Central memory CD4-positive, alpha-beta T cell (primary cell): ENCODE results near the gene DDC.
"Not testable (repeated sequence)": the region's sequence is repeated elsewhere in the genome, so short reads cannot be mapped to it uniquely, and the experiment has no call there.

Source experiments
- DNase-seq: peaks from one replicate; pipeline ENCODE4 v3.0.0; 2022

Gene DDC

DNA sequence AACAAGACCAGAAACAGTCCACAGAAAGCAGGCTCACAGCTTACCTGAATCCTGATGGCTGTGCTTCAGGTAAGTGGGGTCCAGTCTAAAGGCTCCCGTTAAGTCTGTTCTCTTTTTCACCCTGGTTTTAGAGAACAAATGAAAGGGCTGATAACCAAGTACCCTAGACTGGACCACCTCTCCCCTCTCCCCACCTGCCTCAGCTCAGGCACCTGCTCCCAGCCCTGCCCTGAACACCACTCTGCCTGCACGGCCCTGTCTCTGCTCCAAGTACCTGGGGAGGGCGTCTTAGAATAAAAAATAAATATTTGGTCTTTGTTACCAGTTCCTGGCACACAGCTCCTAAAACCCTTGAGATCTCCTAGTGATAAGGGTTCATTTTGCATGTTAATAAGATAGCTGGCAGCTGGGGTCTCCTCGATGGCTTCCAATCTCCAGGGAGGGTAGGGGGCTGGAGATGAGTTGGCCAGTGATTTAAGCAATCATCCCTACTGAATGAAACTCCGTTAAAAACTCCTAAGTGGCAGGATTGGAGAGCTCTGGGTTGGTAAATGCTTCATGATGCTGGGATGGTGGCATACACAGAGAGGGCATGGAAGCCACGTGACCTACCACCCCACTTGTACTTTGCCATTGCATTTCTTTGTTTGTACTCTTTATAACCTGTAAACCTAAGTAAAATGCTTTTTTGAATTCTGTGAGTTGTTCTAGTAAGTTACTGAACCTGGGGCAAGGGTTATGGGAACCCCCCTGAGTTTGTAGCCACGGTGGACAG lies 85.3 kb downstream of the DDC start:
- DNase-seq = no peak

DNA sequence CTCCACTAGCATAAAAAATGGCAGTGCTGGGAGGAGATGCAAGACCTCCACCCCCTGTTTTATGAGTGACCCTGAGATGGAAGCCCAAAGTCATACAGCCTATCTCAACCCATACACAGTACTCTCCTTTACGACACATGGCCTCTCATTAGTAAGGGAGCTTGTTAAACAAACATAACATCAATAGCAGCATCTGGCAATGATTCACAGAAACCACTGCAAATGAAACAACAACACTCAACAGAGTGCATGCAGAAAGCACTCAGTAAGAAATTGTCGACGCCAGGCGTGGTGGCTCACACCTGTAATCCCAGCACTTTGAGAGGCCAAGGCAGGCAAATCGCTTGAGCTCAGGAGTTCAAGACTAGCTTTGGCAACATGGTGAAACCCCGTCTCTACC lies 87.6 kb downstream of the DDC start:
- no peak for DNase-seq

DNA sequence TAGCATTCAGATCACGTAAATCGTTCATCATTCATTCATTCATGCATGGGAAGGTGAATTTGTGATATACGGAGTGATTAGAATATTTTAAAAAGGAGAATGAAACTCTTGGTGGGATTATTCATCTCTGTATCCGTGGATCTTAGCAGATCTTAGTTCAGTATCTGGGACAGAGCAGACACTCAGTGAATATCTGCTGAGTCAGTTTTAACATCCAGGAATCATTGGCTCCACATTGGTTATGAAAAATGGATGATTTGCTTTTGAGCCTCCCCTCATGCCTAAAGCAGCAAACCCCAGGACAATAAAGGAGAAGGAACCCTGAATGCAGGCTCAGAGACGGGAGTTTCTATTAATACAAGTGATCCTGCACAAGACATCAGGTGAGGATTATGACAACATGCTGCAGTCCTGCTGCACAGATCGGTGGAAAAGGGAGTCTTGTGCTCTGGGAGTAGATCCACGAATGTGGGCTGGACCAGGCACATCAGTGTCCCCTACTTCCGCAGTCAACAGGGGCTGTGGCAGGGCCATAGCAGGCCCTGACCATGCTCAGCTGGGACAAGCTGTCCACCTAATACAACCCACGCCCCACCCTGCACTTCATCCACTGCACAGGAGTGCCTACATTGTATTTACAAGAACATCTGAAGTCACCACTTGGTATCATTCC lies 88.1 kb downstream of the DDC start:
- DNase-seq = no peak

DNA sequence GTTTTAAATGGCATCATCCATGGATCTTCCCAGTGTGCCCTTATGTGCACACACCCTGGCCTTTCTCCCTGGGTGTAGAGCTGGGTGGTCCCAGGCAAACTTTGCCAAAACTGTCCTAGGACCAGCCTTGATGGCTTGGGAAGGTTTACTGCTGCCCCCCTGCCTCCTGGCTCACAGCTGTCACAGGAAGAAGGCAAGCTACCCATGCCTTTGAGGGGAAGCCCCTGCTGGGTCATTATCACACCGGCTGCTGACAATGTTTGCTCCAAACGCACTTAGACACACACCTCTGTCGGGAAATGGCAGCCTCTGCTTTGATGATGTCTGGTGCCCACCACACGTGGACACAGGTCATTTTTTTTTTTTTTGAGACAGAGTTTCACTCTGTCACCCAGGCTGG lies 89.9 kb downstream of the DDC start:
- no peak for DNase-seq

DNA sequence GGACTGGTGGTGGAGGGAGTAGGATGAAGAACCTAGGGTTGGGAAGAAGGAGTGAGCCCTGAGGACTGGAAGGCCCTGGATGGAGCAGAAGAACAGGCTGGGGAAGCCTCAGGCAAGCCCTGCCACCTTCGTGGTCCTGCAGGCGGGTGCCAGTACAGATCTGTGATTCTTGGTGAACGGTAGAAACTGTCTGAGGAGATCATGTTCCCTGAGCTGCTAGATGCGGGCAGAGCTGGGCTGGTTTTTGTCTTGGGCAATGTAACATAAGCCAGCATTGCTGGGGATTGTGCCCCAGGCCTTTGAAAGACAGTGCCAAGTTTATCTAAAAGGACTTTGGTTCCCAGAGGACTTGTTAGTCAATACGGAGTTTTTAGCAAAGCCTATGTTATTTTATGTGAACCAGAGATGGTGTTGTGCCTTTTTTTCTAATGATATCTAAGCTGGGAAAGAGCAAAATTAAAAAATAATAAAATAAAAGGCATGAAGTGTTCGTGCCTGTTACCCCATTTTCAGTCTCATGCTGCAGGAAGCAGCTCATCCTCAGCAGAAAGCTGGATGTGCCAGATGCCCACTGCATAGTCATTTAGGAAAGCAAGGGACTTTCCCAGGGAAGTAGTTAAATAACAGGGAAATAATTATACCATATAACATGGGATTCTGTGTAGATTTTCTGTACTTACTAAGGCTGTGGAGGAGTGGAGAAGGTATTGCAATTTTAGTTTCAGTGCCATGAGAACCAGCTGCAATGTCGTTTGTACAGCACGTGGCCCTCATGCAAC lies 90.6 kb downstream of the DDC start:
- no peak for DNase-seq

DNA sequence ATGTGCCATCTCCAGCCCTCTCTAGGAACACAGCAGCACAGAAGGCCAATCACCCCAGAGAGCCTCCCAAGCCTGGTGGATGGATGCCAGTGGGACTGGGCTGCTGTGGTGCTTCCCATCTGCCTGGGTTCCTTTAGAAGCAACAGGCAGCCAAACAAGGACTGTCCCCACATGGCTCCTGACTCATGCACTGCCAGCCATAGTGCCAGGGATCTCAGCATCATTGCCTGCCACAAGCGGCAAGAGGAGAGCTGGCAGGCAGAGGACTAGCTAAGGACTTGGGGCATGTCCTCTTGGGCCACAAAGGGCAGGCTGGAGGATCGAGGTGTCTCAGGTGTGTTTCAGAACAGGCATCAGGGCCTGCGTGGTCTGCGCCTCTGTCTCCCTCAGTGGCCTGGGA lies 91.7 kb downstream of the DDC start:
- no peak for DNase-seq

DNA sequence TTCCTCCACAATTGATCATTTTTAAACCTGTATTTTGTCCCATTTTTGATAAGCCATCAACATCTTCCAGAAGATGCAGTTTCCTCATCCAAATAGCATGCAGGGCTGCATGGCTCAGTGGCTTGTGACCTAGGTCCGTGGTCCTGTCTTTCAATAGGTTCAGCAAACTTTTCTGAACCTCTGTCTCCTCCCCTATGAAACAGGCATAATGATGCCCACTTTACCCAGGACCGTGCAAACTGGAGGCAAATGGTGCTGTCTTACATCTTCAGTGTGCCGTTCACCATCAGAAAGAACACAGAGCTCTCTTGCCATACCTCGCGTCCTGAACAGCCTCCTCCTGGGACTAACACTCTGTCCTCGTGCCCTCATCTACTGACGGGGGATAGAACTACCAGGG lies 92.8 kb downstream of the DDC start:
- DNase-seq = no peak

DNA sequence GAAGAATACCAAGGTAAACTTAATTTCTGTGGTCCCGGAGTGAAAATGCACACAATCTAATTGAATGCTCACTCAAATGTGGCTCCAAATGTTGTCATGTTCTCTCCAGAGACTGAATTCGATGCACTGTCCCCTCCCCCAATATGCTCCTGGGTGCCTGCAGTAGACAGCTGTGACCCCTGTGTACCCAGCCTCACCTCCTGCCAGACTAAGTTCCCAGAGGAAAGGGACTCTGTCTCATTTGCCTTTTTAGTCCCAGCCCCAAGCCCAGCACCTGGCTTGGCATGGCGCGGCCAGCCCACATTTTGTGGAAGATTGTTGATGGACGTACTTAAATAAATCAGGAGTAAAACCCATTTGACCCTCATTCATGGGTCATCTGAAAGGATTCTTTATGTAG lies 93.2 kb downstream of the DDC start:
- DNase-seq = no peak

DNA sequence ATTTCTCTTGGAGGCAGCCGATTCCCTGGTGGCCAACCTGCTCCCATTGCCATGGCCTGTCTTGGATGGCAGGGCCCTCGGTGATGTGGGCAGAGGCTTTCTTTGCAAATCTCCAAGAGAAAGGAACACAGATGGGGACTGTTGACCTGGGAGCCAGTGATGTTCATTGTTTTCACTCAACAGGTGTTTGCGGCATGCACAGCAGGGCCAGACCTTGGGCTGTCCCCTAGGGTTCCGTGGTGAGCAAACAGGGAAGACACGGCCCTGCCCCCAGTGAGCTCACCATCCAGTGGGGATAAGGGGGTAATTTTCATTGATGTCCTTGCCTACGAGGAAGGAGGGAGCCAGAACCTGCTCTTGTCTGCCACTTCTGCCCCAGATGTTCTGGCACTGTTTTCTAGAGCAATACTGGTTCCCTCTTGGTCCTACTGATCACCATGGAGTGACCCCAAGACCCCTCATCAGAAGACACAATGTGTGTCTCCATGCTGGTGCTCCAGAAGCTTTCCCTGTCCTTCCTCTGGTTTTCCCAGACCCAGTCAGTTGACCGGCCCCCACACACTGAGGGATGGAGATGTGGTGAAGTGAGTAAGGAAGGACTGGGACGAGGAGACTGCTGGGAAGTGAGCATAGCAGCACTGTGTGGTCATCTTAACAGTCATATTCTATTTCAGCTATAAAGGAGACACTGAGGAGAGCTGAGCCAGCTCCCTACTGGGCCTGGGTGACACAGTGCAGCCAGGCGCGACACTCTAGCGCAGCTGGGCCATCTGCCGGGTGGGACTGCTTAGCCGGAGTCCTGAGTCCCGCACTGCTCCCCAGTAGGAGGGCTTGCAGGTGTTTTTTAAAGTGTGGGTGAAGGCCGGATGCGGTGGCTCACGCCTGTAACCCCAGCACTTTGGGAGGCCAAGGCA lies 94.7 kb downstream of the DDC start:
- DNase-seq = no peak

DNA sequence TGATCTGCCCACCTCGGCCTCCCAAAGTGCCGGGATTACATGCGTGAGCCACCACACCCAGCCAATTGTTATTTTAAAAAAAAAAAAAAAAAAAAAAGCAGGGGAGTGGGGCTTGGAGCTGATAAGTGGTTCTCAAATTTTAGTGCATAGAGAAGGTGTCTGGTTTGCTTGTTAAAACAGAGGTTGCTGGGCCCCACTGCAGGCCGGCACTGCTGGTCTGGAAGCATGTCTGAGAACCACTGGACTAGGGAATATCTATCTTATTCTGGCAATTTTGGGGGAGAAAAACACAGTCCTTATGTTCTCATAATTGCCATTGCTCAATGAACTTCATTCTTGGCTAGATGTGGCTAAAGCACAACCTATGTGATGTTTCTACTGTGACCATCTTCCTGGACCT lies 96.0 kb downstream of the DDC start:
- no peak for DNase-seq

DNA sequence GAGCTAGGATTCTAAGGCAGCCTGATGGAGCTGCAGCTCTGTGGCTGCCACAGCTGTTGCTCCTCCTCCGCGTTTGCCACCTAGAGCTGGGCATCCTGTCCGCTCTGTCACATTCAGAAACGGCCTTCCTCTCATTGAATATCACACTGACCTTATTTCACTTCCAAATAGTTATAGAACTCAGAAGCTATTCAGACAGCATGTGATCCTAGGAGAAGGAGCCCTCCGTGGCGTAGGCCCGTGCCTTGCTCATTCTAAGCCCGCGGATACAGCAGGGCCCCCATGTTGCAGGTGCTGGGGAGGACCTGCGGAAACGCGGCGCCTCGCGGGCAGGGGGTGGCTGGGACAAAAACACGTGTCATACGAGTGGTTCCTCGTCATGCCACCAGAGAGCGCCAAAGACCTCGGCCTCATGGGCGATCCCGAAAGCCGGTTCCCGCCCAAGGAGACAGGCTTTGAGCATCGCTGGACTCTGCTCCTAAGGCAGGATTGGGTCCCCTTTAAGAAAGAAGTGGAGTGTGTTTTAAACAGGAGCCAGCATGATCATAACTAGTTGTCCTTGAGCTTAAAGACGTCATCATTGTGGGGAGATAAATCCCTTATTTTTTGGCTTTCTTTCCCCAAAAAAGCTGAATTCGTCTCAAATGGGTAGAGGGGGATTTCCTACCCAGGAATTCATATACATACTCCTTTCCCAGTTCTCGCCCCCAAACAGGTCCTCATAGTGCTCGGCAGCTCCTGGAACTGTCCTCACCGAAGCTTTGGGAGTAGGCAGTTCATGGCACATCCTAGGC lies 97.2 kb downstream of the DDC start:
- DNase-seq = peak; percentile 71

DNA sequence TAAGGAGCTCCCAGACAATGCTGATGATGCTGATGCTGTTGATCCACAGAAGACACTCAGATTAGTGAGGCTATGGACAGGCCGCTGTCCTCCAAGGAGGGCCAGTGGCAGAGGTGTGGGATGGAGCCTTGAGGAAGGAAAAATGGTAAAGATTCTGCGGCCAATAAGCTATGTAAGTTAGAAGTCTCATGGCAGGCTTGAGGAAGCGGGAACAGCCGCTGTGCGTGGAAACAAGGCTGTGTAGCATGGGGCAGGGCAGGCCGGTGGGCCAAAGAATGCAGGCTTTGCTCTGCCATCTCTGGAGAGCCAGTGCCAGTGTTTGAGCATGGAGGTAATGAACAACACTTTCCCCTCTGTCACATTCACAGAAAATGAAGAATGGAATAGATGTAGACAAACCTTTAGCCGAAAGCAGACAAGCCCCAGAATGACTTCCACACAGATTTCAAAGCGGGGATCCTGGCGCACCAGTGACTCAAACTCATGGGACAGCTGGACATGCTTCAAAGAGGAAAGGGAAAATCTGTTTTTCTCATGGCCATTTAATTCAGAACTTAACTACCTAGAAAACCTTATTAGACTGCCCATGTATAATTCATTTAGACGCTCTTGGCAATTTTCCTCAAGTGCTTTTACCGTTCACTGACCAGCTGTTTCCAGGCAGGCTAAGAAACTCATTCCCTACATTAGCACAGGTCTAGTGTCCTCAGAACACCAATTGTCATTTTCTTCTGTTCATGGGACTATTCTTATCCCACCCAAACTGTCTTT lies 98.2 kb downstream of the DDC start:
- no peak for DNase-seq

DNA sequence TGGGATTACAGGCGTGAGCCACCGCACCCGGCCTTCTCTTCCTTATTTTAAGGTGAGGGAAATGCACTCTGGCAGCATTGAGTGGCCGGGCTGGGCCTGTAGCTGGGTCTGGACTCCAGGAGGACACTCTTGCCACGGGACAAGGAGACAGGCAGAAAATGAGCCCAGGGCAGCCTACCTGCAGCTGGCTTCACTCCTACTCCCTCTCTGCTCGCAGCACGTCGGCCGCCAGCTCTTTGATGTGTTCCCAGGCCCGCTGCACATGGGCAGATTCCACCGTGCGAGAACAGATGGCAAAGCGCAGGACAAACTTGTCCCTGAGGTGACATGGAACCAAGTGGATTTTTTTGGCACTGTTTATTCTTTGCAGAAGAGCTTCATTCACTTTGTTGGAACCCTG lies 102.2 kb downstream of the DDC start:
- DNase-seq = no peak

DNA sequence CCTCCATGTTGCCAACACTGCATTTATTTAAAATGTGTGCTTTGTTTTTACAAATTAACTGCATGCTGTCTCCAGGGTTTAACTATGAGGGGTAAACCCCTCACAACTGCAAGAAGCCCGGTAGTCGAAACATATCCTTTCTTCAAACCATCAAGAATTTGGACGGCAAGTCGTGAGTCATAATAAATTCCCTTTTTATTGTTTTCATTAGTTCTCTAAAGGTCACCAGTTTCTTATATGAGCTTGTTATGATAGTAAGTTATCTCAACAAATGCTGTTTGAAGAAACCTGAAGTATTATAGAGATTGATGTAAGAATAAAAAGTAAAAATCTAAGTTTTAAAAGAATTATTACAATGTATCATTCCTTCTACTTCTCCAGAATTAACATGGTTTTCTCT lies 102.8 kb downstream of the DDC start:
- no peak for DNase-seq

DNA sequence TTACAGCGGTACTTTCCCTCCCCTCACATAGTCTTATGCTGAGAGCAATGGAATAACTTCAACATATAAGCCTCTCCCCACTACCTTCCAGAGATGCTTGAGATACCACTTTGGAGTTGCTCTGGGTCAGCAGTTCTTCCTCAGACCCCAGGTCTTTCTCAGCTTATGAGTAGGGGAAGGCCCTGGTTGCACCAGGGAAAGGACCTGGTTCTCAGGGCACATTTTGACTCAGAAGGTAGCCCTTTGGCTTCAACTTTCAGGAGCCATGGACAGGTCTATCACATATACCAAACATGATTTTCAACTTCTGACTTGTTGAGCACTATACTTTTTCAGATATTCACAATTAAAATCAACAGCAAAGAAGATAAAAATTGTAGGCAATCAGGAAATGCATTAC lies 103.5 kb downstream of the DDC start:
- no peak for DNase-seq

DNA sequence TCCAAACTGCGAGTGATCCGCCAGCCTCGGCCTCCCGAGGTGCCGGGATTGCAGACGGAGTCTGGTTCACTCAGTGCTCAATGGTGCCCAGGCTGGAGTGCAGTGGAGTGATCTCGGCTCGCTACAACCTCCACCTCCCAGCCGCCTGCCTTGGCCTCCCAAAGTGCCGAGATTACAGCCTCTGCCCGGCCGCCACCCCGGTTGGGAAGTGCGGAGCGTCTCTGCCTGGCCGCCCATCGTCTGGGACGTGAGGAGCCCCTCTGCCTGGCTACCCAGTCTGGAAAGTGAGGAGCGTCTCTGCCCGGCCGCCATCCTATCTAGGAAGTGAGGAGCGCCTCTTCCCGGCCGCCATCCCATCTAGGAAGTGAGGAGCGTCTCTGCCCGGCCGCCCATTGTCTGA lies 106.0 kb downstream of the DDC start:
- DNase-seq = not testable (repeated sequence)

DNA sequence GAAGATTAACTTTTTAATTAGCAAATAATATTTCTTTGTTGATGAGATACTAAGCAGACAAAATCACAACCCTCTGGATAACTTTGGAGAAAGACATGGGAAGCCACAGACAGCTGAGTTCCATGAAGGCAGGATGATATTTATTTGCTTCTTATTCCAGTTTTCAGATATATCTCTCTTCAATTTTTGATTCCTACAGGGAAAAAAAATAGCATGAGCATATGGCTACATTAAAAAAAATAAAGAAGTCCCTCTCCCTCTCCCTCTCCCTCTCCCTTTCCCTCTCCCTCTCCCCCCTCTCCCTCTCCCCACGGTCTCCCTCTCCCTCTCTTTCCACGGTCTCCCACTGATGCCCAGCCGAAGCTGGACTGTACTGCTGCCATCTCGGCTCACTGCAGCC lies 106.6 kb downstream of the DDC start:
- DNase-seq = not testable (repeated sequence)

DNA sequence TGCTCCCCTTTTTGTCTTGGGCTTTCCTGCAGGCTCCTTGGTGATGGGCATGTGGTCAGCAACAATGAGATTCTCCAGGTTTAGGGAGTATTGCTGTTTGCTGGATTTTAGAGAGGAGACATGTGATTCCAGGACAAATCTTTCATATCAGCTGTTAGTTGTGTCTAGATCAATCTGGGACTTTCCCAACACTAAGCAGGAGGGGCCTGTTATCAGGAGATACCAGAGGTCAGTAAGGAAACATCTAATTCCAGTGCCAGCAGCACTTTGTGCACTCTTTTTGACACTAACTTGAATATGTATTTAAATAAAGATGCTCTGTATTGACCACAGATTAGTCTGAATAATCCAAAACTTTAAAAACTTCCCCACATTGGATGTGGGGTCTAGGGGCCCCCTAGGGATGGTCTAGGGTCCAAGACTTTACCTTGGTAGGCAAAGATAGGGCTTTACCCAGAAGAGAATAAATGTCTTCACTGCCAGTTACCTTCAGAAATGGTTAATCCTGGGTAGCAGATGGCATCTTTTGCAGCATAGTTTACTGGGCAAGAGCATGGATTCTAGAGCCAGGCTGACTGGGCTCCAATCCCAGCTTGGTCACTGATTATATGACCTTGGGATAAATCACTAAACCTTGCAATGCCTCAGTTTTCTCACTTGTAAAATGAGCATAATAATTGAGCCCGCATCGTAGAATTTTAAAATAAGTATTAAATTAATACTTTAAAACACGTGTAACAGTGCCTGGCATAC lies 108.7 kb downstream of the DDC start:
- no peak for DNase-seq

DNA sequence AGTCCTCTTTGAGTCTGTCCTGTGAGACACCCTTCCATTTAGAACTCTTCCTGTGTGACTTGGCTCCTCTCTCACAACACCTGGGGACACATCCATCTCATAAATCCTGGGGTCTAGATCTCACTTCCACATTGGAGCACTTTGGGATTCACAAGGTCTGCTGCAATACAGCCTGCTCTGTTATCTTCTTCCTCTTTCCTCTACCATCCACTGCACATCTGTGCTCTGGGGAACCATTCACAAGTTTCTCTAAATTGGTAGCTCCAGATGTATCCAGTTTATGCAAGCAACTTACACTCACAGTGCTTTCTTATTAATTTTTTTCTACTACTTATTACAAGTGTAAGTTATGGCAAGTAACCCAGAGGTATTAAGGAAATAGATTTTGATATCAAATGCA lies 109.5 kb downstream of the DDC start:
- DNase-seq = no peak

DNA sequence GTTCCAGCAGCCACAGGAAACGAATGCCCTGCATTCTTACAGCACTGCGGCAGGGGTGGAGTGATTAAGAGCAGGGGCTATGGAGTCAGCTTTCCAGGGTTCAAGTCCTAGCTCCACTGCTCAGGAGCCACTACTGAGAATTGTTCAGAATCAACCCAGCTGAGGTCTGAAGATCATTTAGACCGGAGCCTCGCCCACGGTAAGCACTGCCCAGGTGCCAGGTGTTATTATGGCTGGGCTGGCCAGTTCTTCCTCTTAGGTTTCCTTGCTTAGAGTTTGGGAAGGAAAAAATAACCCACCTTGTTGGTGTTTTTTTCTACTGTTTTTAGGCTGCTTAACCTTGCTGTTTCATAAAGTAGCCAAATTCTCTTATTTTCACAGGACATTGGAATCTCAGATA lies 110.2 kb downstream of the DDC start:
- no peak for DNase-seq
